Measurements from ENCODE around the gene RIPPLY1. TPM values are rescaled to one million over a fixed set of nuclear protein-coding genes. Genes with fewer than 3 reads are reported as not detected.

The RIPPLY1 gene
- total RNA-seq, 1 donor from 2014 or later, result not detected

- H3K4me3 ChIP-seq (ENCODE audit: insufficient read depth, low read depth, low read length), result no peak overlapping the region
- no peaks in the 10 kb centered on the region for H3K79me2 ChIP-seq (ENCODE audit: insufficient read depth, low read length)
- H3K36me3 Mint-ChIP-seq (ENCODE audit: low read depth, unreplicated experiment), result peaks cover 5% of the 10 kb centered on the region
Observed at GRCh38 chrX:106939566-106939965, 36.4 kb upstream of the RIPPLY1 start.

GRCh38 chrX:106936246-106936645 lies 33.1 kb upstream of the RIPPLY1 start:
- TF ChIP-seq CTCF (IDR thresholded peaks at IDR 0.05; ENCODE audit: insufficient read depth, low read depth, low read length), result no peak
- no peak for TF ChIP-seq EZH2 (IDR thresholded peaks at IDR 0.05; ENCODE audit: insufficient read depth, low read length)
- Histone ChIP-seq H3K9ac (ENCODE audit: low read length) (no peak overlapping the region), H3K4me3 (ENCODE audit: insufficient read depth, low read depth, low read length) (no peak overlapping the region), H3K79me2 (ENCODE audit: insufficient read depth, low read length) (no peaks in the 10 kb centered on the region), H3K4me2 (ENCODE audit: low read length) (no peak overlapping the region), H3K36me3 (ENCODE audit: insufficient read depth, low read length) (peaks cover 3% of the 10 kb centered on the region), H4K20me1 (ENCODE audit: insufficient read depth, low read length) (no peaks in the 10 kb centered on the region), H2AFZ (ENCODE audit: low read depth, low read length) (no peak overlapping the region), H3K27me3 (ENCODE audit: insufficient read depth, low read length) (no peaks in the 10 kb centered on the region), H3K4me1 (ENCODE audit: insufficient read depth, low read length) (peaks cover 21% of the 10 kb centered on the region), H3K27ac (ENCODE audit: low read depth, low read length) (no peak overlapping the region), H3K9me3 (ENCODE audit: insufficient read depth, low read depth, low read length) (no peaks in the 10 kb centered on the region)
- DNase-seq (ENCODE audit: low read depth), result no peak
- no peaks in the 10 kb centered on the region for H3K9me3 Mint-ChIP-seq (ENCODE audit: unreplicated experiment)
- no peak overlapping the region for H3K27ac Mint-ChIP-seq (ENCODE audit: unreplicated experiment)
- no peaks in the 10 kb centered on the region for H3K27me3 Mint-ChIP-seq (ENCODE audit: low read depth, unreplicated experiment)
- FAIRE-seq, result no peak
- peaks cover 7% of the 10 kb centered on the region for H3K4me1 Mint-ChIP-seq (ENCODE audit: low read depth, unreplicated experiment)
- H3K36me3 Mint-ChIP-seq (ENCODE audit: low read depth, unreplicated experiment), result no peaks in the 10 kb centered on the region
- H3K4me3 Mint-ChIP-seq (ENCODE audit: unreplicated experiment), result no peak overlapping the region

More at GRCh38 chrX:106939566-106939965, 36.4 kb upstream of the RIPPLY1 start:
- Mint-ChIP-seq H3K27me3 (ENCODE audit: low read depth, unreplicated experiment) (no peaks in the 10 kb centered on the region), H3K4me1 (ENCODE audit: low read depth, unreplicated experiment) (no peaks in the 10 kb centered on the region), H3K4me3 (ENCODE audit: unreplicated experiment) (no peak overlapping the region), H3K9me3 (ENCODE audit: unreplicated experiment) (peaks cover 2% of the 10 kb centered on the region), H3K27ac (ENCODE audit: unreplicated experiment) (no peak overlapping the region)
- FAIRE-seq (peak; percentile 54), DNase-seq (ENCODE audit: low read depth) (no peak)
- H4K20me1 ChIP-seq (ENCODE audit: insufficient read depth, low read length), result no peaks in the 10 kb centered on the region
- no peak overlapping the region for H3K4me2 ChIP-seq (ENCODE audit: low read length)
- peaks cover 5% of the 10 kb centered on the region for H3K36me3 ChIP-seq (ENCODE audit: insufficient read depth, low read length)
- H3K9ac ChIP-seq (ENCODE audit: low read length), result no peak overlapping the region
- no peaks in the 10 kb centered on the region for H3K4me1 ChIP-seq (ENCODE audit: insufficient read depth, low read length)
- TF ChIP-seq EZH2 (IDR thresholded peaks at IDR 0.05; ENCODE audit: insufficient read depth, low read length) (no peak), CTCF (IDR thresholded peaks at IDR 0.05; ENCODE audit: insufficient read depth, low read depth, low read length) (no peak)
- no peak overlapping the region for H3K27ac ChIP-seq (ENCODE audit: low read depth, low read length)
- H2AFZ ChIP-seq (ENCODE audit: low read depth, low read length), result no peak overlapping the region
- H3K27me3 ChIP-seq (ENCODE audit: insufficient read depth, low read length), result no peaks in the 10 kb centered on the region
- H3K9me3 ChIP-seq (ENCODE audit: insufficient read depth, low read depth, low read length), result no peaks in the 10 kb centered on the region

GRCh38 chrX:106935175-106935574 lies 32.0 kb upstream of the RIPPLY1 start:
- DNase-seq (ENCODE audit: low read depth), result no peak
- H4K20me1 ChIP-seq (ENCODE audit: insufficient read depth, low read length), result no peaks in the 10 kb centered on the region
- TF ChIP-seq CTCF (IDR thresholded peaks at IDR 0.05; ENCODE audit: insufficient read depth, low read depth, low read length) (no peak), EZH2 (IDR thresholded peaks at IDR 0.05; ENCODE audit: insufficient read depth, low read length) (no peak)
- H3K79me2 ChIP-seq (ENCODE audit: insufficient read depth, low read length), result no peaks in the 10 kb centered on the region
- H3K9me3 ChIP-seq (ENCODE audit: insufficient read depth, low read depth, low read length), result no peaks in the 10 kb centered on the region
- FAIRE-seq, result no peak
- Mint-ChIP-seq H3K4me3 (ENCODE audit: unreplicated experiment) (no peak overlapping the region), H3K9me3 (ENCODE audit: unreplicated experiment) (no peaks in the 10 kb centered on the region), H3K27me3 (ENCODE audit: low read depth, unreplicated experiment) (no peaks in the 10 kb centered on the region), H3K27ac (ENCODE audit: unreplicated experiment) (no peak overlapping the region), H3K36me3 (ENCODE audit: low read depth, unreplicated experiment) (no peaks in the 10 kb centered on the region), H3K4me1 (ENCODE audit: low read depth, unreplicated experiment) (peaks cover 7% of the 10 kb centered on the region)
- H3K27ac ChIP-seq (ENCODE audit: low read depth, low read length), result no peak overlapping the region
- no peaks in the 10 kb centered on the region for H3K27me3 ChIP-seq (ENCODE audit: insufficient read depth, low read length)
- H3K4me1 ChIP-seq (ENCODE audit: insufficient read depth, low read length), result peaks cover 21% of the 10 kb centered on the region
- H3K36me3 ChIP-seq (ENCODE audit: insufficient read depth, low read length), result no peaks in the 10 kb centered on the region
- no peak overlapping the region for H3K4me3 ChIP-seq (ENCODE audit: insufficient read depth, low read depth, low read length)
- H2AFZ ChIP-seq (ENCODE audit: low read depth, low read length), result no peak overlapping the region
- no peak overlapping the region for H3K9ac ChIP-seq (ENCODE audit: low read length)
- no peak overlapping the region for H3K4me2 ChIP-seq (ENCODE audit: low read length)

Measured in astrocyte (in vitro differentiated cells and primary cell).